HG03378 (cell line): Measurements from ENCODE around the gene PRPF38A.
"Not testable (repeated sequence)": the region's sequence is repeated elsewhere in the genome, so short reads cannot be mapped to it uniquely, and the experiment has no call there.

Experiments used
- ATAC-seq: cut with Tn5 transposase; IDR thresholded peaks from one replicate; pipeline ENCODE4 v1.9.1; 2021; ENCODE audit warnings: mild to moderate bottlenecking, moderate library complexity; ENCODE audit not compliant: unreplicated experiment

Gene PRPF38A, protein sequence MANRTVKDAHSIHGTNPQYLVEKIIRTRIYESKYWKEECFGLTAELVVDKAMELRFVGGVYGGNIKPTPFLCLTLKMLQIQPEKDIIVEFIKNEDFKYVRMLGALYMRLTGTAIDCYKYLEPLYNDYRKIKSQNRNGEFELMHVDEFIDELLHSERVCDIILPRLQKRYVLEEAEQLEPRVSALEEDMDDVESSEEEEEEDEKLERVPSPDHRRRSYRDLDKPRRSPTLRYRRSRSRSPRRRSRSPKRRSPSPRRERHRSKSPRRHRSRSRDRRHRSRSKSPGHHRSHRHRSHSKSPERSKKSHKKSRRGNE

DNA sequence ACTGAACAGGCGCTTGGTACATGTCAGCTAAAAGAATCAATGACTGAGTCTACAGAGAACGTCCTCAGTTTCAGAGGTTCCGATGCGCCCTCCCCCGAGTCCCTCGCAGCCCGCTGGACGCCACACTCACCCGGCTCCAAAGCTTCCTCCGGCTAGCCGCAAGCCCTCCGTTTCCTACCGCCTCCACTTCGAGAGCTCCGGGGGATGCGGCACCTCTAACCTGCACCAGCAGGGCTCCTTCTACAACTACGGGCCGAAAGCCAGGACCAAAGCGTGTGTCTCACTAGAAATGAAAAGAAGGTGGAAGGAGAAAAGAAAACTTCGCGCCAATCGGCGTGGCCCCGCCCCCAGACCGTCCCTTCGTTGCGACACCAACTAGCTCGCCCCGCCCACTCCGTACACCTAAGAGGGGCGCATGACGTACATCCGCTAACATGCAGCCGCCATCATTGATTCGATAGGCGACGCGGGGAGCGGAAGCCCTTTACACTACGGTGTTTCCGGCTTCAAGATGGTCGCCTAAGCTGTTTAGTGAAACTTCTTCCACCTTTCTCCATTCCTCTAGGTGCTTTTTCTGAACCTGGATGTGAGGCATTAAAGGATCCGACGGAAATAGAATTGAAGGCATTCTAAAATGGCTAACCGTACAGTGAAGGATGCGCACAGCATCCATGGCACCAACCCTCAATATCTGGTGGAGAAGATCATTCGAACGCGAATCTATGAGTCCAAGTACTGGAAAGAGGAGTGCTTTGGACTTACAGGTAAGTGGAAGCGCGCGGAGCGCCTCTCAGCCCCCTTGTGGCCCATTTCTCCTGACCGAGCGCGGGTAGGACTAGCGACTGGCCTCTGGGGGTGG is at the start of gene PRPF38A, which contains the start of gene ORC1:
PRPF38A (plus strand) TSS at position 487 of the 859 bp plus-strand sequence; CDS start at position 635, 148 bp downstream.
ORC1 (minus strand) TSS at position 308 of the 859 bp plus-strand sequence. CDS start 2,200 bp downstream, outside the sequence.
- peak; percentile 81 for ATAC-seq

DNA sequence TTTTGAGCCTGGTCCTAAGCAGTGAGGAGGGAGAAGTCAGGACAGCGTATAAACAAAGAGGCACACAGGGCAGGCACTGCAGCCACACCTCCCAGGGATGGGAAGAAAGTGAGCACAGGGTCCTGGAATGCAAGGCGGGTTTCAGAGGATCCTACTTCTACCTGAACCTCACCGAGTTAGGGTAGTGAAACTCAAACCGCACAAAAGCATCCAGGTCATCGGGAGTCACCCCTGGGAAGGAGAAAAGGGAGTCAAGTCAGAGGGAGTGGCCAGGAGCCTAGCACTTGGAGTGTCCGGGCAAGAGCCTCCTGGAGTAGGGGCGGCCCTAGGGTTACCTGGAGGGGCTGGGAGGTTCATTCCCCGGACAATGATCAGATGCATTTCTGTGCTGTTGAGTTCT is 49.0 kb upstream of the PRPF38A start:
- ATAC-seq: no peak

DNA sequence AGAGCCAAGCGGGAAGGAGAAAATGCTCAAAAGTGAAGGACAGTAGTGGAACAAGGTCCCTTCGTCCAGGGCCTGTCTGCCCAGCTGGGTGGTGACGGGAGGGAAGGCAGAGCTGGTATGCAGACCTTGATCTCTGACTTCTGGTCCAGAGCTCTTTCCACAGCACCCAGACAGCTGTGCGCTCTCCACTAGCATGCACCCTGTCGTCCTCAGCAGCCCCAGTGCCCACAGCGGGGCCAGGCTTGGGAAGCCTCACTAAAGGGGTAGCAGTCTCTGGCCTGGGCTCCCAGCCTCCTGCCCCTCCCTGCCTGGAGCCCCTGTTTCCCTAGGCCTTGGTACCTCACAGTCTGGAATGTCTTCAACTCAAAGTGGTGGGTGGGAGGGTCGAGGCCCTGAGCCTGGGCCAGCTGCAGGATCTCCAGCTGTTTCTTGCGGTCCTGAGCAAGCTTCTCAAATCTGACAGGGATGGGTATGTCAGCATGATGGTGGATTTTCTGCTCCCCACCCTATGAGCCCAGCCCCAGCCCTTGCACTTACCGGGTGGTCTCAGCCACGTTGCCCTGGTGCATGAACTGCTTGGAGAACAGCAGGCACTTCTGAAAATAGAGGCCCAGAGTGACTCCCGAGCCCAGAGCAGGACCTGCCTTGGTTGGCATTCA is 48.4 kb upstream of the PRPF38A start:
- no peak for ATAC-seq

DNA sequence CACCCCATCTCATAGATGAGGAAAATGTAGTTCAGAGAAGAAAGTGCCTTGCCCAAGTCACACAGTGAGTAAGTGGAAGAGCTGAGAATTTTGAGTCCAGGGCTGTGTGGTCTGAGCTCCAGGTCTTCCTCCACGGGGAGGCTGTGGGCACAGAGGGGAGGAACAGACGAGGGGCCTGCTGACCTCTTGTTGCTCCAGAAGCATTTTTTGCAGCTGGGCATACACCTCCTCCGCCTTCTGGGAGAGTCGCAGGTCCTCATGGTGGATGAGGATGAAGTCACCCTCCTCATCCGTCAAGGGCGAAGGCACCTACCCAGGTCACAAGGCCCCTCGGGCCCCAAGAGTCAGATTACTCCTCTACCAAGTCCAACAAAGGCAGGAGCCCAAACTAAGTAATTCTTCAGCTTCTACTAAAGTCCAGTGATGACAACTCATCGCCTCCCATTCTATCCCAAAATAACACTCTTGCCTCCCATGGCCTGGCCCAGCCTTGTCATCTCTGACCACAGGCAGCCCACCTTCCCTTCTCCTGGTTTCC is 47.5 kb upstream of the PRPF38A start:
- ATAC-seq: no peak

DNA sequence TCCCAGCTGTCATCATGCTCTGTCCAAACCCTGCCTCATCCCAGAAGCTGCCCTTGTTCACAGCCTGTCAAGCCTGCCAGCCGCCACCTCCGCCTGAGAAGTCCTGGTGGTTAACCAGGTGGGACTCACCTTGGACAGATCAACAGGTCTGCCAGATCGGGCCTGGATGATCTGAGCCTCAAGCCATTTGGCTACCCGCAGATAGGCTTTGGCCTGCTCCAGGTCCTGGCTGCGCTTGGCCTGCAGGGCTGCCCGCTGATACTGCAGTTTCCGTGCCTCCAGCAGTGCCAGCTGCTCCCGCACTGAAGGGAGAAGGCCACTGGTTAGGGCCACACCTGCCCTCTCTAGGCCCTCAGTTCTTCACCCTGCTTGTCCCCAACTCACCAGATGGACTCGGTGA is 47.0 kb upstream of the PRPF38A start:
- ATAC-seq: no peak

DNA sequence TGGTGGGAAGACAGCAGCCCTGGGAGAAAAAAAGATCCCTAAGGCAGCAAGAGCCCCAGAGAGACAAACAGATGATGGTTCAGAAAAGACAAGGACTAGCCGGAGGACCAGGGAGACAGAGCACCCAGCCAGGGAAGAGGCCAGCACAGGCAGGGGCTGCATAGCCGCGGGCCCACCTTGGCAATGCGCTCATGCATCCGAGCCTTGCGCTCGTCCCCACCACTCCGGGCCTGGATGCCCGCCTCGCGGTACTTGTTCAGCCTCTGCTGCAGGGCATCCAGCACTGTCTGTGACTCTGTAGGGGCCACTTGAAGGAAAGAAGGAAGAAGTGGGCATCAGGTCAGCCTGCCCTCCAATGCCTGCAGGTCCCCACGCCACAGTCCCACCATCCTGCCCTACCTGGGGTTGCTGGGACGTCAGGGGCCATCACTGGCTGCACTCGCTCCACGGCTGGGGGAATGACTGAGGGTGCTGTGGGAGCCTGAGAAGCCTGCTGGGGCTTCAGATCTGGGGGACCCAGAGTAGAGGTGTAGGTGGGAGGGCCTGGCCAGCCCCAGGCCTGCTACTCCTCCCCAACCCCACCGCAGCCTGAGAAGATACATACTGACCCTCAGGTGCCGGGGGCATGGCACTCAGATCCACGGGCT is 45.4 kb upstream of the PRPF38A start:
- no peak for ATAC-seq

DNA sequence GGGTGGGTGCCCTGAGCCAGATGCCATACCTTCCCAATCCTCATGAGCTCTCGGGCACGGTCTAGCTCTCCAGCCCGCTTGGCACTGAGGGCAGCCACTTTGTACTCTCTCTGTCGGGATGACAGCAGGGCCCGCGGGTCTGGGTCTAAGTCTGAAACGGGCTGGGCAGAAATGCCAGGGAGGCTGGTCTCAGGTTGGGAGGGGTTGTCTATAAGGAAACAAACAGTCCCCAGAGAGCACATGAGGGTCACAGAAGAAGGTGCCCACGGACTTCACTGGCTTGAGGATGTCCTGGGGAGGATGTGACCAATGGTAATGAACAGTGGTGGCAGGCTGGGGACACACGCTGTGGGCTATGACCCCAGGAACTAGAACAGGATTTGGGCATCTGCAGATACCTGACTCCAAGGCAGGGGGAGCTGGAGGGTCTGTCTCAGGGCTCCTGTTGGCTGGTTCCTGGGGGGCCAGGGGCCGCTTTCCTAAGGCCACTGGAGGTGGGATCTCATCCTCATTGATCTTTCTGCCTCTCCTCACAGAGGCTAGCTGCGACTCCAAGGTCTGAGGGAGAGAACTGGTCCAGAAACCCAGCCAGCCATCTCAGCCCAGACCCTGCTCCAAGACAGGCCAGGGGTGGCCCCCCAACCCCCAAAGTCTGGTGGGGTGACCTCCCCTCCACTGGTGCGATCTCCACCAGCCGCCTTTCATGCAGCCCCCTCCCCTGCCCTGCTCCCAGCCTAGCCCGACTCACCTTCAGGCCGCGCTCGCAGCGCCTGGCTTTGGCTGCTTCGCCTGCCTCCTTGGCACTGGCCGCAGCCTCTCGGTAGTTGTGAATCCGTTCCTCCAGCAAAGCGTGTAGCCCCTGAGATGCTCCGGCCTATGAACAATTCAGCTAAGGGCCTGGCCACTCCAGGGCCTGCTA is 44.5 kb upstream of the PRPF38A start:
- ATAC-seq: no peak

DNA sequence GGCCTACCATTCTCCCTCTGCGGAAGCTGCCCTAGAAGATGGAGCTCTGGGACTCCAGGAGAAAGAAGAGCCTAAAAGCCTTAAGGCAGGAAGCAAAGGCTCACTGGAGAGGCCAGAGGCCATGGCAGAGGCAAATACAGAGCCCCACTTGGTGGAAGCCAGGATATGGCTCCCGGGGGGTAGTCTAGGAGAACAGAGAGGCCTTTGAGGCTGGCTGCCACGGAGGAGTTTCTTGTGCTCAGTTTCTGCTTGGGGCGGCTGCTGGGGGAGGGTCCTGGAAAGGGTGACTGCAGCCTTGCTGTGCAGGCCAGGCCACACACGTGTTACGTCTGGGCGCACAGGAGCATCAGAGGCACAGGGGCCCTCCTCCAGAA is 43.8 kb upstream of the PRPF38A start:
- ATAC-seq: no peak

DNA sequence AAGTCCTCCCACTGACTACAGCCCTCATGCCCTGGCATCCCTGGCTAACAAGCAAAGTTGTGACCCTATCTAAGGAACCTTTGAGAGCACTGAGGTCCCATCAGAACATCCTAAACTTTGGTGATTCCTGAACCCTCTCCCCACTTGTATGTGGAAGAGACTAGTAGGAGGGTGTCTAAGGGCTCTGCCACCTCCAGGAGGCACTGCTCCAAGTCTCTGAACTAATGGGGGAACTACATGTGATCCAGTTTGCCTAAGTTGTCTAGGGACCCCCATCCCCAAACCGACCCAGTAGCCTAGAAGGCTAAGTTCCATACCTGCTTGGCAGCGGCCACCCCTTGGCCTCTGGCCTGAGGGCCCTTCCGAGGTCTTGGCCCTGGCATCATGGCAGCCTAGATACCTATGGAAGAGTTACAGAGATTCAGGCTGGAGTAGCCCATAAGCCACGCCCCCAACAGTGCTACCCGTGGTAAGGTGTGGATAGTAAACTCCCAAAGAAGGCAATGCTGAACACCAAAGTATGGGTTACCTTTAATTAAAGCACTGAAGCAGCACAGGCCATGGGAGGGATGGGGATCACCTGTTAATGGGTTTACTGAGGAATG is 40.1 kb upstream of the PRPF38A start:
- no peak for ATAC-seq

DNA sequence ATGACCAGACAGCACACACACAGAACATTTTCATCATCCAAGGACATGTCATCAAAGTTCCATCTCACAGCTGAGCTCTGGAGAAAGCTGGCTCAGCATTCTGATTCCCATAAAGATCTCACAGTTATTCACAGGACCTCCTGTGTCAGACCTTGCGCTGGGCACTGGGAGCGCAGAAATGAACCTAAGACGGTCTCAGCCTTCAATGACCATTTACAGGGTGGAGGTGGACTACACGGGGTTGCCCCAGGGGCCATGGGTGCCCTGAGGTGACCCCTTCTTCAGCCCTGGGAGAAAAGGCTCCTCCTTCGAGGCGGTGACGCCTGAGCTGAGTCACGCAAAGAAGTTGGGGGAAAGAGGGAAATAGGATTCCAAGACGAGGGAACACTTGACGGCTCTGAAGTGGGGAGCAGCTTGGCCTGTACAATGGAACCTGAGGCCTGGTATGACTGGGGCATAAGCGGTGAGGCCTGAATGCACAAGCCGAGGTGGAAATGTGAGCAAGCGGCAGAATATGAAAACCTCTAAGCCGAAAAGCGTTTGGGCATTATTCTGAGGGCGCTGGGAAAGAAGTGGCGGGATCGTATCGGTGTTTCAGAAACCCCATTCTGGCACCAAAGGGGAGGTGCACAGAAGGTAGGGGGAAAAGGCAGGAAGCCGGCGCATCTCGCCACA is 39.2 kb upstream of the PRPF38A start:
- ATAC-seq: no peak

DNA sequence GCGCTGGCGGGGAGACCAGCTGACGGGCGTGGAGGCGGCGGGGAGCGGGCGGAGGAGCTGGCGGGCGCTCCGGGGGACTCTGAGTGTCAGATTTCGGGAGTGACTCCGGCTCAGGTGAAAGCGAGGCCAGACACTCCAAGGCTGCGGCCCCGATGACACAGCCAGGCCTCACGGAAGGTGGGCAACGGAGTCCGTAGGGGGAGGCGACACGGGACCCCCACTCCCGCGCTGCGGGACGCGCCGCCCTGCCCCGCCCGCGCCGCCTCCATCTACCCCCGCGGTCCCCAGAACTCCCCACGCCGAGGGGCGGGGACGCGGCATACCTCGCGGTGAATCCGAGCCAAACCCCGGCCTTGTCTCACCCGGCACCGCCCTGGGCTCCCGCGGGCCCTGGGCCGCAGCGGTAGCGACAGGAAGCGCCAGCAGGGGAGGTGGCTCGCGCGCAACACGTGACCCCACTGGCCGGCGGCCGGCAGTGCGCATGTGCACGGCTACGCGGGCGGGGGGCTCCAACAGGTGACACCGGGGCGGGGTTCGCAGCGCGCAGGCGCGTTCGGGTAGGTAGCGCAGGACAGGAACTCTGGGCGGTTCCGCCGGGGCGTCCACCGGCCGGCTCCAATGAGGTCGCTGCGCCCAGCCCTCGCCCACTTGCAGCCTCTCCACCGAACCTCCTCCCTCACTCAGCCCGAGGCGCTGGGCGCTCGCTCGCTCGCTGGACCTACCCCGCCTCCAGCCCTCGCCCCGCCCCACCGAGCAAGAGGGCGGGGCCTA is 38.5 kb upstream of the PRPF38A start, which contains the start of gene CC2D1B:
CC2D1B (minus strand) TSS at position 460 of the 771 bp plus-strand sequence. CDS start 1,585 bp downstream, outside the sequence.
- peak; percentile 78 for ATAC-seq

DNA sequence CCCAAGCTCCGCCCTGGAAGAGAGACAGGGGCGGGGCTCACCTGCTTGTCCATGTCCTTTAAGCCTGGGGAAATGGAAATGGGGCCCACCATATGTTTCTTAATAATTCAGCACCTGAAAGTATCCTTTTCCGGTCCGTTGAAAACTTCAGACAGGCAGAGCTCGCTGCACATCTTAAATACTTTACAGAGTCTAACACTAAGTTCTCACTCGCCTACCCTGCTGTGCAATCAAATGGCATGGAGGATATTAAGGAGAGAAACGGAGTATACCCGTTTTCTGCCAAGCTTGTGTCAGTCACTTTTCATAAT is 37.9 kb upstream of the PRPF38A start:
- ATAC-seq: peak; percentile 3

DNA sequence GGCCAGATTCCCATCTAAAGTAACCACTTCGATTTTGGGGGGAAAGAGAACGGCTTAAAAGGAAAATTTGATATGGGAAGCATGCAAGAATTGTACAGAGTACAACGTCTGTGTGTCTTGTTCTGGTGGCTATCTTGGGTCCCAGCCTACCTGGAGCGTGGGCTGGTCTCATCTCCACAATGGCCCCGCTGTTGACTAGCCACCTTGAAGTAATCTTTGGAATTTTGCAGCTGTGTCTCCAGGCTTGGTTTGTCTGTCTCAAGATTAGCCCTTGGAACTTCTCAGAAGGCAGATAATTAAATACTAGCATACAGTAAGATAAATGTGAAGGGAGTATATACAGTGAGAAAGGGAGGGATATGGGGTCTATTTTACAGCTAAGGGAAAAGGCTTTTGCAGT is 37.1 kb upstream of the PRPF38A start:
- no peak for ATAC-seq

DNA sequence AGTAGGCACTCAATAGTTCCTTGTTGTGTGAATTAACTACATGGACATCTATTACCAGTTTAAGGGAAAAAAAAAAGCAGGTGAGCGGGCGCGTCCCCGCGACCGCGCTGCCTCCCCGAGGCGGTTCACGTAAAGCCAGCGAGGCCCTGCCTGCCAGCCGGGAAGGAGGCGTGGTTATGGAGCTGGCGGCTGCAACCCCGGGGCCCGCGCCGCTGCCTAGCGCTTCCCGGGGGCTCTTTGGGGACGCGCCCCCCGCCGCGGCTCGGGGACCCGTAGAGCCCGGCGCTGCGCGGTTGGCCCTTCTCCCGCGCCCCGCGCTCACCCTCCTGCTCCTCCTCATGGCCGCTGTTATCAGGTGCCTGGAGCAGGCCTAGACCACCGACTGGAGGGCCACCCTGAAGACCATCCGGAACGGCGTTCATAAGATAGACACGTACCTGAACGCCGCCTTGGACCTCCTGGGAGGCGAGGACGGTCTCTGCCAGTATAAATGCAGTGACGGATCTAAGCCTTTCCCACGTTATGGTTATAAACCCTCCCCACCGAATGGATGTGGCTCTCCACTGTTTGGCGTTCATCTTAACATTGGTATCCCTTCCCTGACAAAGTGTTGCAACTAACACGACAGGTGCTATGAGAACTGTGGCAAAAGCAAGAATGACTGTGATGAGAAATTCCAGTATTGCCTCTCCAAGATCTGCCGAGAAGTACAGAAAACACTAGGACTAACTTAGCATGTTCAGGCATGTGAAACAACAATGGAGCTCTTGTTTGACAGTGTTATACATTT is 35.8 kb upstream of the PRPF38A start:
- no peak for ATAC-seq

DNA sequence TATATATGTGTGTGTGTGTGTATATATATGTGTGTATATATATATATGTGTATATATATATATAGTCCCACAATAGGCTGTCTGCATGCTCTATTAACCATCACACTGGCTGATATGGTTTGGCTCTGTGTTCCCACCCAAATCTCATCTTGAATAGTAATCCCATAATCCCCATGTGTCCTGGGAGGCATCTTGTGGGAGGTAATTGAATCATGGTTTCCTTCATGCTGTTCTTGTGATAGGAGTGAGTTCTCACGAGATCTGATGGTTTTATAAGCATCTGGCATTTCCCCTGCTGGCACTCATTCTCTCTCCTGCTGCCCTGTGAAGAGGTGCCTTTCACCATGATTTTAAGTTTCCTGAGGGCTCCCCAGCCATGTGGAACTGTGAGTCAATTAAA is 34.6 kb upstream of the PRPF38A start:
- ATAC-seq: not testable (repeated sequence)

DNA sequence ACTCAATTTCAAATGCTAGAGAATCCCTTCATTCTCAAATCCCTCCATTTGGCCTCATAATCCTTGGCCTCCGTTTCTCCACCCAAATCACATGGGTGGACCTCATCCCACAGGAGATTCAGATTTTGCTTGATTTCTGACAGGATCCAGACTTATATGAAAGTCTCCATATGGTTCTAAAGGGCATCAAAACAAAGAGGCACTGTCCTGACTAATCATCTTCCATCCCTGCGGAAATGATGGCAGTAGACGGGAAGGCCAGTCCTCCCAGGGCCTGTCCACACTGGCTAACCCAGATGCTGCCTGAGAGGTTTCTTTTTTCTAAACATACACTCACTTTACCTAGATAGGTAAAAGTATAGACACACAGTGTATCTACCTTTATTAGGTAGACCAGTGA is 19.0 kb upstream of the PRPF38A start:
- ATAC-seq: no peak

DNA sequence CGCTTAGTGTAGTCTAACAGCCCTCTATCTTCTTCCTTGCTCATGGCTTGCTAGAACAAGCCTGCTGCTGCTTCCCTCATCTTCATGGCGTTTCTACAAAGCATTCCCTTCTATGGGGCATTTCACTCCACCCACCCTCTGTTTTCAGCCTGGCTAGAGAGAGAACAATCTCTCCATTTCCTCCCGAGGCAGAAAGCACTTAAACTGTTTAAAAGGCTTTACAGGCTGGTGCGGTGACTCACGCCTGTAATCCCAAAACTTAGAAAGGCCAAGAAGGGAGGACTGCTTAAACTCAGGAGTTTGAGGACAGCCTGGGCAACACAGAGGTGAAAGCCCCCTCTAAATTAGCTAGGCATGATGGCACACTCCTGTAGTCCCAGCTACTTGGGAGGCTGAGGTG is 17.9 kb upstream of the PRPF38A start:
- no peak for ATAC-seq
